ENCODE measurements around the gene CD7.

The CD7 gene

GRCh38 chr17:82309656-82310570 is 7.5 kb downstream of the CD7 start:
- no peak overlapping the region for H3K4me3 ChIP-seq (ENCODE audit: low read depth, low read length)
- TF ChIP-seq CTCF (IDR thresholded peaks at IDR 0.05; ENCODE audit: low read depth, low read length, missing control alignments) = no peak
- no peak for DNase-seq (ENCODE audit: low read depth)
- in situ Hi-C loops (cut with HindIII; ENCODE audit: low sequenced_read_pairs) = no loop called here

- no peak overlapping the region for H3K4me3 ChIP-seq (ENCODE audit: low read depth, low read length)
- no peak for DNase-seq (ENCODE audit: low read depth)
- TF ChIP-seq CTCF (IDR thresholded peaks at IDR 0.05; ENCODE audit: low read depth, low read length, missing control alignments) = no peak
- in situ Hi-C loops (cut with HindIII; ENCODE audit: low sequenced_read_pairs) = no loop called here
These were observed 11.6 kb downstream of the CD7 start for GRCh38 chr17:82305727-82306300.

GRCh38 chr17:82304826-82305726 is 12.3 kb downstream of the CD7 start:
- TF ChIP-seq CTCF (IDR thresholded peaks at IDR 0.05; ENCODE audit: low read depth, low read length, missing control alignments) = no peak
- DNase-seq (ENCODE audit: low read depth) = no peak
- no peak overlapping the region for H3K4me3 ChIP-seq (ENCODE audit: low read depth, low read length)
- in situ Hi-C loops (cut with HindIII; ENCODE audit: low sequenced_read_pairs) = no loop called here

- no peak overlapping the region for H3K4me3 ChIP-seq (ENCODE audit: low read depth, low read length)
- TF ChIP-seq CTCF (IDR thresholded peaks at IDR 0.05; ENCODE audit: low read depth, low read length, missing control alignments) = no peak
- no peak for DNase-seq (ENCODE audit: low read depth)
- in situ Hi-C loops (cut with HindIII; ENCODE audit: low sequenced_read_pairs) = no loop called here
These were observed 13.2 kb downstream of the CD7 start for GRCh38 chr17:82303944-82304808.

GRCh38 chr17:82302991-82303943 is 14.1 kb downstream of the CD7 start:
- in situ Hi-C loops (cut with HindIII; ENCODE audit: low sequenced_read_pairs) = no loop called here
- H3K4me3 ChIP-seq (ENCODE audit: low read depth, low read length) = no peak overlapping the region
- no peak for TF ChIP-seq CTCF (IDR thresholded peaks at IDR 0.05; ENCODE audit: low read depth, low read length, missing control alignments)
- DNase-seq (ENCODE audit: low read depth) = no peak
